Body of pancreas (tissue), 4 donors: ENCODE data around the gene TARS3.

Experiments
- CTCF ChIP-seq, 7 experiments: fragments of 450-650 bp in 4 of 7; fragments of 200-600 bp in 3 of 7; sonication (generic) in 3 of 7; IDR thresholded peaks; one replicate each; pipeline ENCODE4 v1.5.1; 2016 to 2019; ENCODE audit warnings: antibody characterized with exemption in 7 of 7
- POLR2A ChIP-seq, 3 donors: fragments of 450-650 bp; IDR thresholded peaks; one replicate each; pipeline ENCODE4 v1.6.1; 2016; ENCODE audit warnings: antibody characterized with exemption in 3 of 3, mild to moderate bottlenecking in 2 of 3

- no peak for TF ChIP-seq CTCF (IDR thresholded peaks at IDR 0.05)
- TF ChIP-seq POLR2A (IDR thresholded peaks at IDR 0.05), result no peak
Observed at GRCh38 chr15:101765772-101766456, 41.6 kb upstream of the TARS3 start.
